ENCODE measurements around the gene CX3CL1. TPM values are rescaled to one million over a fixed set of nuclear protein-coding genes. Genes with fewer than 3 reads are reported as not detected.
"Not testable (repeated sequence)": the region's sequence is repeated elsewhere in the genome, so short reads cannot be mapped to it uniquely, and the experiment has no call there.

The CX3CL1 gene
- total and polyA plus RNA-seq, 2 donors (not counting 1 experiment from before 2014, with no cell fraction given): not detected

GRCh38 chr16:57341441-57342303 lies 30.6 kb upstream of the CX3CL1 start:
- intact Hi-C loops (cut with micrococcal nuclease): loop anchor here (1.0 kb wide), 1 partner anchor 8 kb away; no protein-coding TSS in a partner anchor
- H3K27me3 Mint-ChIP-seq: peaks cover 11% of the 10 kb centered on the region
- Histone ChIP-seq H3K4me3 (ENCODE audit: control extremely low read depth in 1 of 5, extremely low read depth in 1 of 5, insufficient read depth in 1 of 5, low read depth in 2 of 5, low read length in 4 of 5) (no peak overlapping the region), H3K79me2 (ENCODE audit: control insufficient read depth, insufficient read depth, low read length) (no peaks in the 10 kb centered on the region), H3K9me3 (ENCODE audit: control extremely low read depth in 1 of 3, control insufficient read depth in 2 of 3, insufficient read depth in 1 of 3, low read length in 2 of 3) (no peaks in the 10 kb centered on the region), H3K27me3 (replicated peaks in 1 of 4; ENCODE audit: control extremely low read depth in 1 of 4, control insufficient read depth in 3 of 4, insufficient read depth in 4 of 4, low read length in 3 of 4) (peaks cover 0 to 6% (median 0%) of the 10 kb centered on the region in 4 experiments), H3K27ac (ENCODE audit: low read length in 2 of 2) (no peak overlapping the region), H2AFZ (ENCODE audit: insufficient read depth, low read depth, low read length, poor library complexity, severe bottlenecking) (no peak overlapping the region), H4K20me1 (ENCODE audit: control insufficient read depth, insufficient read depth, low read length, poor library complexity, severe bottlenecking) (no peaks in the 10 kb centered on the region), H3K4me2 (replicated peaks; ENCODE audit: low read depth, low read length, poor library complexity, severe bottlenecking) (peak overlapping the region; percentile 4), H3K36me3 (replicated peaks in 1 of 2; ENCODE audit: control extremely low read depth in 1 of 2, control insufficient read depth in 1 of 2, extremely low read depth in 1 of 2, insufficient read depth in 2 of 2, low read length in 1 of 2) (no peaks in the 10 kb centered on the region), H3K4me1 (ENCODE audit: control insufficient read depth in 2 of 2, insufficient read depth in 2 of 2, low read length in 2 of 2) (peaks cover 22 to 31% of the 10 kb centered on the region in 2 donors), H3K9ac (ENCODE audit: low read length) (no peak overlapping the region)
- ChIA-PET POLR2A (no interaction called here), CTCF (interaction anchor here (1.4 kb wide), 1 partner anchor 75 kb away, joined by 4 read pairs; no protein-coding TSS in a partner anchor)
- DNase-seq (no peak), ATAC-seq (ENCODE audit: low read depth) (no peak)
- 80% methylated on average over 2 of the region's 8 CpGs for WGBS (ENCODE audit: insufficient coverage)
- no peaks in the 10 kb centered on the region for H3K9me3 Mint-ChIP-seq (ENCODE audit: insufficient read depth)
- H3K27ac Mint-ChIP-seq: peak overlapping the region; percentile 23
- peaks cover 40% of the 10 kb centered on the region for H3K4me1 Mint-ChIP-seq
- H3K4me3 Mint-ChIP-seq: peak overlapping the region; percentile 52
- TF ChIP-seq EZH2 (IDR thresholded peaks at IDR 0.05; ENCODE audit: borderline replicate concordance, insufficient read depth, low read depth, low read length, poor library complexity, severe bottlenecking) (no peak), CTCF (IDR thresholded peaks at IDR 0.05) (no peak)

GRCh38 chr16:57342606-57343005 lies 29.7 kb upstream of the CX3CL1 start:
- DNase-seq; H3K4me3 ChIP-seq (ENCODE audit: control extremely low read depth in 1 of 5, extremely low read depth in 1 of 5, insufficient read depth in 1 of 5, low read depth in 2 of 5, low read length in 4 of 5); H3K4me2 ChIP-seq (replicated peaks; ENCODE audit: low read depth, low read length, poor library complexity, severe bottlenecking); H3K9ac ChIP-seq (ENCODE audit: low read length); H3K27ac ChIP-seq (ENCODE audit: low read length in 2 of 2); H3K27me3 ChIP-seq (replicated peaks in 1 of 4; ENCODE audit: control extremely low read depth in 1 of 4, control insufficient read depth in 3 of 4, insufficient read depth in 4 of 4, low read length in 3 of 4); intact Hi-C loops (cut with micrococcal nuclease); H3K4me3 Mint-ChIP-seq; H3K27ac Mint-ChIP-seq; ATAC-seq (ENCODE audit: low read depth); H2AFZ ChIP-seq (ENCODE audit: insufficient read depth, low read depth, low read length, poor library complexity, severe bottlenecking); H3K9me3 ChIP-seq (ENCODE audit: control extremely low read depth in 1 of 3, control insufficient read depth in 2 of 3, insufficient read depth in 1 of 3, low read length in 2 of 3); H3K9me3 Mint-ChIP-seq (ENCODE audit: insufficient read depth); H3K79me2 ChIP-seq (ENCODE audit: control insufficient read depth, insufficient read depth, low read length); H4K20me1 ChIP-seq (ENCODE audit: control insufficient read depth, insufficient read depth, low read length, poor library complexity, severe bottlenecking); H3K36me3 ChIP-seq (replicated peaks in 1 of 2; ENCODE audit: control extremely low read depth in 1 of 2, control insufficient read depth in 1 of 2, extremely low read depth in 1 of 2, insufficient read depth in 2 of 2, low read length in 1 of 2): not testable (repeated sequence)
- ChIA-PET POLR2A (interaction anchor here (0.7 to 1.0 kb wide), 2 partner anchors 13 to 199 kb away, joined by 3 to 4 read pairs; no protein-coding TSS in a partner anchor), CTCF (interaction anchor here (1.4 kb wide), 1 partner anchor 74 kb away, joined by 4 read pairs; no protein-coding TSS in a partner anchor)
- Mint-ChIP-seq H3K4me1 (peaks cover 46% of the 10 kb centered on the region), H3K27me3 (peaks cover 16% of the 10 kb centered on the region)
- peaks cover 22 to 31% of the 10 kb centered on the region in 2 donors for H3K4me1 ChIP-seq (ENCODE audit: control insufficient read depth in 2 of 2, insufficient read depth in 2 of 2, low read length in 2 of 2)
- WGBS (ENCODE audit: insufficient coverage): 98% methylated on average over 7 of the region's 9 CpGs

Data from B cell (primary cell).